Neural cell (in vitro differentiated cells): ENCODE data around the gene TULP4. TPM values are rescaled to one million over a fixed set of nuclear protein-coding genes. Genes with fewer than 3 reads are reported as not detected.

Source experiments
- H2AFZ ChIP-seq: fragments of 200-600, 300-800 bp; sonication (generic), shearing (Covaris generic); 2 replicates; pipeline ENCODE4 v1.6.0; 2014; ENCODE audit warnings: low read depth, mild to moderate bottlenecking, antibody characterized with exemption, low read length, moderate library complexity
- H3F3A ChIP-seq: fragments of 200-600 bp; shearing (Covaris generic); 2 replicates; pipeline ENCODE4 v1.6.1; 2016; ENCODE audit warnings: mild to moderate bottlenecking, moderate library complexity, mixed read lengths, antibody characterized with exemption, low read length; ENCODE audit not compliant: insufficient read depth, poor library complexity, severe bottlenecking
- H3K27ac ChIP-seq: fragments of 200-600, 300-800 bp; sonication (generic), shearing (Covaris generic); 2 replicates; pipeline ENCODE4 v1.5.1; 2014; ENCODE audit warnings: mild to moderate bottlenecking, low read length, moderate library complexity
- H3K27me3 ChIP-seq: fragments of 300-800, 200-600 bp; sonication (generic), shearing (Covaris generic); 2 replicates; pipeline ENCODE4 v1.6.0; 2014; ENCODE audit warnings: mild to moderate bottlenecking, low read depth, low read length, moderate library complexity; ENCODE audit not compliant: insufficient read depth
- H3K36me3 ChIP-seq: fragments of 300-800, 200-600 bp; sonication (generic), shearing (Covaris generic); 2 replicates; pipeline ENCODE4 v1.5.1; 2014; ENCODE audit warnings: mild to moderate bottlenecking, antibody characterized with exemption, low read length, moderate library complexity; ENCODE audit not compliant: insufficient read depth
- H3K4me2 ChIP-seq: fragments of 300-800, 200-600 bp; sonication (generic), shearing (Covaris generic); 2 replicates; pipeline ENCODE4 v1.6.0; 2014; ENCODE audit warnings: mild to moderate bottlenecking, low read length
- H3K4me3 ChIP-seq: fragments of 300-800, 200-600 bp; sonication (generic), shearing (Covaris generic); 2 replicates; pipeline ENCODE4 v1.5.1; 2014; ENCODE audit warnings: mild to moderate bottlenecking, low read length, moderate library complexity
- H3K79me2 ChIP-seq: fragments of 200-600 bp; shearing (Covaris generic); replicated peaks from 2 replicates; pipeline ENCODE4 v1.6.0; 2014; ENCODE audit warnings: mild to moderate bottlenecking, low read length, moderate library complexity; ENCODE audit not compliant: insufficient read depth
- H3K9ac ChIP-seq: fragments of 300-800, 200-600 bp; sonication (generic), shearing (Covaris generic); 2 replicates; pipeline ENCODE4 v1.6.1; 2016; ENCODE audit warnings: mild to moderate bottlenecking, low read length, mixed read lengths
- H3K9me2 ChIP-seq: fragments of 200-600 bp; shearing (Covaris generic); 2 replicates; pipeline ENCODE4 v1.6.1; 2016; ENCODE audit warnings: mild to moderate bottlenecking, low read length, mixed read lengths; ENCODE audit not compliant: insufficient read depth
- H3K9me3 ChIP-seq: fragments of 200-600, 300-800 bp; sonication (generic), shearing (Covaris generic); 2 replicates; pipeline ENCODE4 v1.6.1; 2016; ENCODE audit warnings: mild to moderate bottlenecking, mixed run types, low read length, moderate library complexity, mixed read lengths
- H4K20me1 ChIP-seq: fragments of 200-600 bp; shearing (Covaris generic); 2 replicates; pipeline ENCODE4 v1.6.1; 2016; ENCODE audit warnings: mild to moderate bottlenecking, mixed run types; ENCODE audit not compliant: insufficient read depth
- CTCF ChIP-seq: fragments of 450-650 bp; IDR thresholded peaks from 2 replicates; pipeline ENCODE4 v1.5.1; 2014; ENCODE audit warnings: antibody characterized with exemption, mild to moderate bottlenecking, moderate library complexity; ENCODE audit not compliant: poor library complexity, severe bottlenecking
- EP300 ChIP-seq: fragments of 450-650 bp; conservative IDR thresholded peaks from 2 replicates; pipeline ENCODE4 v1.6.1; 2014; ENCODE audit warnings: antibody characterized with exemption, mild to moderate bottlenecking, moderate library complexity; ENCODE audit not compliant: poor library complexity, severe bottlenecking
- EZH2 ChIP-seq: fragments of 200-600, 300-800 bp; shearing (Covaris generic), sonication (generic); IDR thresholded peaks from 2 replicates; pipeline ENCODE4 v1.6.1; 2014; ENCODE audit warnings: antibody characterized with exemption, low read length, borderline replicate concordance, mild to moderate bottlenecking; ENCODE audit not compliant: insufficient read depth, poor library complexity, severe bottlenecking
- MXI1 ChIP-seq: fragments of 450-650 bp; conservative IDR thresholded peaks from 2 replicates; pipeline ENCODE4 v1.6.1; 2014; ENCODE audit warnings: antibody characterized with exemption, mild to moderate bottlenecking; ENCODE audit not compliant: poor library complexity, severe bottlenecking
- POLR2AphosphoS5 ChIP-seq: IDR thresholded peaks from 2 replicates; pipeline ENCODE4 v1.6.1; 2012
- RAD21 ChIP-seq: fragments of 450-650 bp; conservative IDR thresholded peaks from 2 replicates; pipeline ENCODE4 v1.6.1; 2014; ENCODE audit warnings: antibody characterized with exemption, mild to moderate bottlenecking, moderate library complexity
- REST ChIP-seq: IDR thresholded peaks from 2 replicates; pipeline ENCODE4 v1.6.1; 2012; ENCODE audit warnings: borderline replicate concordance
- SMC3 ChIP-seq: fragments of 450-650 bp; conservative IDR thresholded peaks from 2 replicates; pipeline ENCODE4 v1.6.1; 2014; ENCODE audit warnings: antibody characterized with exemption, mild to moderate bottlenecking, moderate library complexity; ENCODE audit not compliant: poor library complexity
- TAF1 ChIP-seq: IDR thresholded peaks from 2 replicates; pipeline ENCODE4 v1.6.1; 2012; ENCODE audit warnings: low read depth
- polyA plus RNA-seq: library from polyadenylated mRNA; depleted of rRNA; stranded (reverse); fragments of >200 nt; gene quantifications from 2 replicates; pipeline ENCODE4 v1.2.3, GENCODE V29; 2014

TULP4 gene
- polyA plus RNA-seq, 1 donor from 2014 or later = 30.6 TPM

GRCh38 chr6:158465747-158466146 is 153.5 kb downstream of the TULP4 start:
- no peak overlapping the region for H3K4me3 ChIP-seq
- H3F3A ChIP-seq = no peaks in the 10 kb centered on the region
- no peak overlapping the region for H3K9ac ChIP-seq
- H4K20me1 ChIP-seq = no peaks in the 10 kb centered on the region
- peaks cover 13% of the 10 kb centered on the region for H3K36me3 ChIP-seq
- H3K9me2 ChIP-seq = no peaks in the 10 kb centered on the region
- H3K27me3 ChIP-seq = no peaks in the 10 kb centered on the region
- no peak overlapping the region for H3K27ac ChIP-seq
- TF ChIP-seq MXI1 = no peak
- TF ChIP-seq TAF1 = no peak
- TF ChIP-seq EP300 = no peak
- TF ChIP-seq POLR2AphosphoS5 = no peak
- TF ChIP-seq EZH2 = no peak
- TF ChIP-seq SMC3 = no peak
- TF ChIP-seq CTCF = no peak
- TF ChIP-seq RAD21 = no peak
- no peak overlapping the region for H3K4me2 ChIP-seq
- H3K79me2 ChIP-seq = no peaks in the 10 kb centered on the region
- no peak overlapping the region for H2AFZ ChIP-seq
- no peaks in the 10 kb centered on the region for H3K9me3 ChIP-seq

GRCh38 chr6:158467923-158468322 is 155.7 kb downstream of the TULP4 start:
- H3K79me2 ChIP-seq = no peaks in the 10 kb centered on the region
- TF ChIP-seq POLR2AphosphoS5 (no peak), EP300 (no peak), CTCF (no peak), RAD21 (no peak), REST (no peak), MXI1 (no peak), EZH2 (no peak), TAF1 (no peak), SMC3 (no peak)
- H3F3A ChIP-seq = no peaks in the 10 kb centered on the region
- no peaks in the 10 kb centered on the region for H3K9me2 ChIP-seq
- no peak overlapping the region for H3K4me3 ChIP-seq
- no peaks in the 10 kb centered on the region for H4K20me1 ChIP-seq
- no peak overlapping the region for H3K27ac ChIP-seq
- no peak overlapping the region for H3K4me2 ChIP-seq
- no peaks in the 10 kb centered on the region for H3K9me3 ChIP-seq
- H3K9ac ChIP-seq = no peak overlapping the region
- H3K27me3 ChIP-seq = no peaks in the 10 kb centered on the region
- H2AFZ ChIP-seq = no peak overlapping the region
- H3K36me3 ChIP-seq = peaks cover 13% of the 10 kb centered on the region
